ENCODE results near the gene NTS. TPM values are rescaled to one million over a fixed set of nuclear protein-coding genes. Genes with fewer than 3 reads are reported as not detected.

The NTS gene
- total and polyA plus RNA-seq, 7 donors, result 0.05 to 0.15 (median 0.05) TPM; not detected in 4

- no peaks in the 10 kb centered on the region for H3K27me3 ChIP-seq (ENCODE audit: insufficient read depth in 3 of 3, low read length in 2 of 3)
- H3K9me3 ChIP-seq, result no peaks in the 10 kb centered on the region
- intact Hi-C loops (cut with DNase I), result no loop called here
- no peak overlapping the region for H3K27ac ChIP-seq
- DNase-seq (no peak), ATAC-seq (no peak)
- H3K4me3 ChIP-seq, result no peak overlapping the region
- H3K36me3 ChIP-seq (ENCODE audit: insufficient read depth in 1 of 2, low read depth in 1 of 2), result no peaks in the 10 kb centered on the region
- 85 to 86% (median 86%) methylated on average over 17 of the region's 17 CpGs for WGBS, 3 donors
- TF ChIP-seq CTCF (IDR thresholded peaks at IDR 0.05), result no peak
- no peaks in the 10 kb centered on the region for H3K4me1 ChIP-seq
Observed at GRCh38 chr12:85843606-85844310, 30.3 kb upstream of the NTS start.

GRCh38 chr12:85849344-85849743 lies 24.8 kb upstream of the NTS start:
- no peak for ATAC-seq
- H3K27ac ChIP-seq, result no peak overlapping the region
- TF ChIP-seq CTCF (IDR thresholded peaks at IDR 0.05), result no peak
- DNase-seq, result no peak
- H3K36me3 ChIP-seq (ENCODE audit: insufficient read depth in 1 of 2, low read depth in 1 of 2), result no peaks in the 10 kb centered on the region
- 59 to 72% (median 63%) methylated on average over 3 of the region's 3 CpGs for WGBS, 3 donors
- intact Hi-C loops (cut with DNase I), result no loop called here
- no peak overlapping the region for H3K4me3 ChIP-seq
- no peaks in the 10 kb centered on the region for H3K9me3 ChIP-seq
- no peaks in the 10 kb centered on the region for H3K27me3 ChIP-seq (ENCODE audit: insufficient read depth in 3 of 3, low read length in 2 of 3)
- H3K4me1 ChIP-seq, result no peaks in the 10 kb centered on the region

GRCh38 chr12:85855305-85855704 lies 18.8 kb upstream of the NTS start:
- ATAC-seq, result no peak
- H3K9me3 ChIP-seq, result no peaks in the 10 kb centered on the region
- DNase-seq, result no peak
- H3K27ac ChIP-seq, result no peak overlapping the region
- intact Hi-C loops (cut with DNase I), result no loop called here
- H3K4me3 ChIP-seq, result no peak overlapping the region
- H3K4me1 ChIP-seq, result no peaks in the 10 kb centered on the region
- 75 to 85% (median 84%) methylated on average over 6 of the region's 6 CpGs for WGBS, 3 donors
- no peak for TF ChIP-seq CTCF (IDR thresholded peaks at IDR 0.05)
- H3K27me3 ChIP-seq (ENCODE audit: insufficient read depth in 3 of 3, low read length in 2 of 3), result no peaks in the 10 kb centered on the region
- H3K36me3 ChIP-seq (ENCODE audit: insufficient read depth in 1 of 2, low read depth in 1 of 2), result no peaks in the 10 kb centered on the region

- H3K36me3 ChIP-seq (ENCODE audit: insufficient read depth in 1 of 2, low read depth in 1 of 2), result no peaks in the 10 kb centered on the region
- ATAC-seq (no peak), DNase-seq (no peak)
- H3K4me1 ChIP-seq, result no peaks in the 10 kb centered on the region
- no peaks in the 10 kb centered on the region for H3K9me3 ChIP-seq
- intact Hi-C loops (cut with DNase I), result no loop called here
- TF ChIP-seq CTCF (IDR thresholded peaks at IDR 0.05), result no peak
- no peaks in the 10 kb centered on the region for H3K27me3 ChIP-seq (ENCODE audit: insufficient read depth in 3 of 3, low read length in 2 of 3)
- H3K27ac ChIP-seq, result no peak overlapping the region
- no peak overlapping the region for H3K4me3 ChIP-seq
- 68 to 82% (median 80%) methylated on average over 3 of the region's 3 CpGs for WGBS, 3 donors
Observed at GRCh38 chr12:85856966-85857365, 17.1 kb upstream of the NTS start.

- Histone ChIP-seq H3K4me1 (no peaks in the 10 kb centered on the region), H3K27me3 (ENCODE audit: insufficient read depth in 3 of 3, low read length in 2 of 3) (no peaks in the 10 kb centered on the region), H3K36me3 (ENCODE audit: insufficient read depth in 1 of 2, low read depth in 1 of 2) (no peaks in the 10 kb centered on the region), H3K27ac (no peak overlapping the region), H3K4me3 (no peak overlapping the region), H3K9me3 (no peaks in the 10 kb centered on the region)
- intact Hi-C loops (cut with DNase I), result loop anchor here in 1 of 2 donors (5.0 kb wide), 1 partner anchor 389 kb away; no protein-coding TSS in a partner anchor
- ATAC-seq (peak in 2 of 4 donors; percentile 11 to 35), DNase-seq (peak in 1 of 2 donors; percentile 54)
- 44 to 65% (median 48%) methylated on average over 6 of the region's 6 CpGs for WGBS, 3 donors
- TF ChIP-seq CTCF (IDR thresholded peaks at IDR 0.05), result no peak
Observed at GRCh38 chr12:85865890-85866289, 8.2 kb upstream of the NTS start.

All from psoas muscle (tissue), 8 donors.